Liver (tissue), 9 donors: ENCODE measurements around the gene MPND. TPM values are rescaled to one million over a fixed set of nuclear protein-coding genes. Genes with fewer than 3 reads are reported as not detected.

Experiments
- DNase-seq: peaks from one replicate; pipeline ENCODE4 v3.0.0-alpha.2; 2017; ENCODE audit warnings: low spot score
- H3K27ac ChIP-seq, 2 donors: one replicate each; pipeline ENCODE4 v1.7.0; 2013; ENCODE audit warnings: inconsistent platforms in 2 of 2, low read length in 2 of 2, control low read depth in 1 of 2, low read depth in 1 of 2, mild to moderate bottlenecking in 1 of 2
- H3K27me3 ChIP-seq, 4 donors: one replicate each; pipeline versions ENCODE4 v1.6.1 to v1.7.0; 2013; ENCODE audit warnings: low read length in 3 of 4, inconsistent platforms in 1 of 4, mild to moderate bottlenecking in 1 of 4, moderate library complexity in 1 of 4; ENCODE audit not compliant: control insufficient read depth in 4 of 4, insufficient read depth in 4 of 4
- H3K36me3 ChIP-seq, 4 donors: one replicate each; pipeline versions ENCODE4 v1.6.1 to v1.7.0; 2013; ENCODE audit warnings: low read length in 3 of 4, mild to moderate bottlenecking in 3 of 4, low read depth in 1 of 4, moderate library complexity in 1 of 4; ENCODE audit not compliant: control insufficient read depth in 4 of 4, insufficient read depth in 3 of 4
- H3K4me1 ChIP-seq, 4 donors: one replicate each; pipeline versions ENCODE4 v1.6.1 to v1.7.0; 2013; ENCODE audit warnings: low read length in 3 of 4, mild to moderate bottlenecking in 3 of 4, moderate library complexity in 1 of 4; ENCODE audit not compliant: control insufficient read depth in 4 of 4, insufficient read depth in 4 of 4
- H3K4me3 ChIP-seq, 3 donors: one replicate each; pipeline versions ENCODE4 v1.6.1 to v1.7.0; 2013; ENCODE audit warnings: low read length in 3 of 3, control low read depth in 1 of 3, low read depth in 1 of 3, mild to moderate bottlenecking in 1 of 3
- H3K9ac ChIP-seq, 2 donors: one replicate each; pipeline ENCODE4 v1.7.0; 2013; ENCODE audit warnings: low read length in 2 of 2, mild to moderate bottlenecking in 2 of 2, moderate library complexity in 2 of 2, control low read depth in 1 of 2, low read depth in 1 of 2
- H3K9me3 ChIP-seq, 4 donors: one replicate each; pipeline versions ENCODE4 v1.6.1 to v1.7.0; 2013; ENCODE audit warnings: low read length in 3 of 4; ENCODE audit not compliant: control insufficient read depth in 4 of 4
- ATF3 ChIP-seq: IDR thresholded peaks from 2 replicates; pipeline ENCODE4 v1.6.1; 2016; ENCODE audit warnings: antibody characterized with exemption
- EGR1 ChIP-seq, 2 donors: IDR thresholded peaks; 2 replicates each; pipeline ENCODE4 v1.6.1; 2016 to 2018; ENCODE audit warnings: antibody characterized with exemption in 2 of 2, low read depth in 2 of 2
- FOXA1 ChIP-seq: IDR thresholded peaks from 2 replicates; pipeline ENCODE4 v1.6.1; 2016; ENCODE audit warnings: antibody characterized with exemption
- FOXA2 ChIP-seq: IDR thresholded peaks from 2 replicates; pipeline ENCODE4 v1.6.1; 2016; ENCODE audit warnings: antibody characterized with exemption
- GABPA ChIP-seq, 2 donors: IDR thresholded peaks in 1 of 2; conservative IDR thresholded peaks in 1 of 2; 2 replicates each; pipeline ENCODE4 v1.6.1; 2016; ENCODE audit warnings: antibody characterized with exemption in 2 of 2, mild to moderate bottlenecking in 1 of 2, moderate library complexity in 1 of 2
- HNF4A ChIP-seq, 2 donors: conservative IDR thresholded peaks; 2 replicates each; pipeline ENCODE4 v1.6.1; 2016; ENCODE audit warnings: antibody characterized with exemption in 2 of 2, mild to moderate bottlenecking in 2 of 2
- HNF4G ChIP-seq: IDR thresholded peaks from 2 replicates; pipeline ENCODE4 v1.6.1; 2016; ENCODE audit warnings: antibody characterized with exemption
- JUND ChIP-seq, 2 donors: IDR thresholded peaks; 2 replicates each; pipeline ENCODE4 v1.6.1; 2016; ENCODE audit warnings: antibody characterized with exemption in 2 of 2
- NR2F2 ChIP-seq: IDR thresholded peaks from 2 replicates; pipeline ENCODE4 v1.6.1; 2016; ENCODE audit warnings: antibody characterized with exemption
- RAD21 ChIP-seq, 2 donors: IDR thresholded peaks; 2 replicates each; pipeline ENCODE4 v1.6.1; 2016; ENCODE audit warnings: antibody characterized with exemption in 2 of 2, mild to moderate bottlenecking in 2 of 2
- RXRA ChIP-seq, 2 donors: IDR thresholded peaks; 2 replicates each; pipeline ENCODE4 v1.6.1; 2017 to 2018; ENCODE audit warnings: antibody characterized with exemption in 2 of 2, mild to moderate bottlenecking in 1 of 2
- SP1 ChIP-seq: IDR thresholded peaks from 2 replicates; pipeline ENCODE4 v1.6.1; 2018; ENCODE audit warnings: antibody characterized with exemption, mild to moderate bottlenecking
- ZBTB33 ChIP-seq: IDR thresholded peaks from 2 replicates; pipeline ENCODE4 v1.6.1; 2016; ENCODE audit warnings: antibody characterized with exemption
- WGBS: extraction: QIAGEN DNeasy Blood & Tissue Kit; methylation state at CpG from one replicate; pipeline ENCODE4 v1.1.7; 2013; 5-methylcytosine and 5-hydroxymethylcytosine counted together
- polyA plus RNA-seq, 2 donors: library from polyadenylated mRNA; stranded (reverse) in 1 of 2; unstranded in 1 of 2; fragments of 200-250 nt in 1 of 2; fragments of >200 nt in 1 of 2; fragmentation: Nextera tagmentation in 1 of 2; extraction: Ambion mirVana in 1 of 2; gene quantifications; one replicate each; pipeline versions ENCODE4 v1.2.1 to v1.2.3, GENCODE V29; 2013 to 2015
- total RNA-seq, 2 donors: library from RNA; depleted of rRNA; stranded (reverse); fragments of >200 nt; gene quantifications; one replicate each; pipeline ENCODE4 v1.2.3, GENCODE V29; 2014
- TF ChIP-seq, protein P1 (sequence below): IDR thresholded peaks from 2 replicates; pipeline ENCODE4 v1.6.1; 2016; ENCODE audit warnings: antibody characterized with exemption, mild to moderate bottlenecking
- TF ChIP-seq, protein P2 (sequence below): IDR thresholded peaks from 2 replicates; pipeline ENCODE4 v1.6.1; 2016; ENCODE audit warnings: antibody characterized with exemption
- TF ChIP-seq, protein P3 (sequence below): fragments of 150-350 bp; IDR thresholded peaks from 2 replicates; pipeline ENCODE4 v1.5.1; 2017; ENCODE audit warnings: improper control_type of control experiment, low read depth, low read length; ENCODE audit not compliant: missing input control
- donor health status: healthy.
- donor health status: healthy.
- donor health status: healthy.
- donor health status: healthy.
- donor health status: healthy.

MPND gene
- total and polyA plus RNA-seq, 4 donors = 4.7 to 9.9 (median 9.2) TPM

DNA sequence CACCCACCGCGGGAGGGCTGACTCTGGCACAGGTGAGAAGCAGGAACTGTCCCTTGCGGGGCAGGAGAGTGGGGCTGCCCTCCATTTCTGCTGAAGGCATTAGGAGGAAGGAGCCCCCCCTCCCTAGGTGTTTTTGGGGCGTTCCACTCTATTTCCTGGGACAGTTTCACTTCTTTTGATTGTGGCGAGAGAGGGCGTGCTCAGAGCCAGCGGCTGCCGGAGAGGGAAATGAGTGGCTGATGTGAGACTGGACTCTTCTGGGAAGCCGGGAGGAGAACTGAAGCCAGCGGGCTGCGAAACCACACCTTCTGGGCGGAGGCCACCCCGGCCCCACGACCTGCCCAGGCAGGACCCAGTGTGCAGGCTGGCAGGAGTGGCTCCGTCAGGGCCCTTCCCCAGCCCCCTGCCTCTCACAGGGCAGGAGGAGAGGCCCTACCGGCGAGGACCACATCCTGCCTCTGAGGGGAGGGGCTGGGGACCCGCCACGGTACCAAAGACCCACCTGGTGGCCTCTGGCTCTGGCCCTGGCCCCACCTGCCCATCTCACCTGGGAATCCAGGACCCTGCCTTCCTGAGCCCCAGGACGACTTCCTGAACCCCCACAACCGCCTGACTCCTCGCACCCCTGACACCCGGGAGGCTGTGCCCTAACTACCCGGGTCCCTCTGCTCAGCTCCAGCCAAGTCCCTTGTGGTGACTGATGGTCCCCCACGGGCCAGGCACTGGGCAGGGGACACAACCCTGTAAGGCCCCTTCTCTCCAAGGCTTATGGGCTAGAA lies 25.9 kb downstream of the MPND start:
- H3K9ac ChIP-seq = no peak overlapping the region

DNA sequence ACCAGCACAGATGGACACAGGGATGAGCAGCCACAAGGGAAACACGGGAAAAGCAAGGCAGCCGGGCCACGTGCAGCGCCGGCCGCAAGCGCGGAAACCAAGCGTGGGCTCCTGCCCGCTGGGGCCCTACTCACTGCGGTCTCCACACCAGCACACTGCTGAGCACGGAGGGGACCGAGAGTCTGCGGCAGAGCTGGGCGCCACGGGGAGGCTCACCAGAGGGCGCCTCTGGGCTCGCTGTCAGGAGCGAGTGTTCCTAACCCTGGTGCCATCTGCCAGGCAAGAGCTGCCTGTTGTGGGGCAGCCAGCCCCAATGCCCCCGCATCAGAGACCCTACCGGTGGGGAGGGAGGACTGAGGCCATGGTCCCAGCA lies 26.5 kb downstream of the MPND start:
- Histone ChIP-seq H3K36me3 (peaks cover 3 to 17% (median 11%) of the 10 kb centered on the region in 4 donors), H3K27ac (peak overlapping the region; percentile 51 to 69), H3K27me3 (no peaks in the 10 kb centered on the region), H3K9ac (no peak overlapping the region), H3K4me3 (no peak overlapping the region), H3K9me3 (no peaks in the 10 kb centered on the region), H3K4me1 (peaks cover 18 to 65% (median 40%) of the 10 kb centered on the region in 4 donors)
- peak; percentile 74 for DNase-seq
- WGBS = 67% methylated on average over 21 of the region's 21 CpGs
- TF ChIP-seq, protein P1, sequence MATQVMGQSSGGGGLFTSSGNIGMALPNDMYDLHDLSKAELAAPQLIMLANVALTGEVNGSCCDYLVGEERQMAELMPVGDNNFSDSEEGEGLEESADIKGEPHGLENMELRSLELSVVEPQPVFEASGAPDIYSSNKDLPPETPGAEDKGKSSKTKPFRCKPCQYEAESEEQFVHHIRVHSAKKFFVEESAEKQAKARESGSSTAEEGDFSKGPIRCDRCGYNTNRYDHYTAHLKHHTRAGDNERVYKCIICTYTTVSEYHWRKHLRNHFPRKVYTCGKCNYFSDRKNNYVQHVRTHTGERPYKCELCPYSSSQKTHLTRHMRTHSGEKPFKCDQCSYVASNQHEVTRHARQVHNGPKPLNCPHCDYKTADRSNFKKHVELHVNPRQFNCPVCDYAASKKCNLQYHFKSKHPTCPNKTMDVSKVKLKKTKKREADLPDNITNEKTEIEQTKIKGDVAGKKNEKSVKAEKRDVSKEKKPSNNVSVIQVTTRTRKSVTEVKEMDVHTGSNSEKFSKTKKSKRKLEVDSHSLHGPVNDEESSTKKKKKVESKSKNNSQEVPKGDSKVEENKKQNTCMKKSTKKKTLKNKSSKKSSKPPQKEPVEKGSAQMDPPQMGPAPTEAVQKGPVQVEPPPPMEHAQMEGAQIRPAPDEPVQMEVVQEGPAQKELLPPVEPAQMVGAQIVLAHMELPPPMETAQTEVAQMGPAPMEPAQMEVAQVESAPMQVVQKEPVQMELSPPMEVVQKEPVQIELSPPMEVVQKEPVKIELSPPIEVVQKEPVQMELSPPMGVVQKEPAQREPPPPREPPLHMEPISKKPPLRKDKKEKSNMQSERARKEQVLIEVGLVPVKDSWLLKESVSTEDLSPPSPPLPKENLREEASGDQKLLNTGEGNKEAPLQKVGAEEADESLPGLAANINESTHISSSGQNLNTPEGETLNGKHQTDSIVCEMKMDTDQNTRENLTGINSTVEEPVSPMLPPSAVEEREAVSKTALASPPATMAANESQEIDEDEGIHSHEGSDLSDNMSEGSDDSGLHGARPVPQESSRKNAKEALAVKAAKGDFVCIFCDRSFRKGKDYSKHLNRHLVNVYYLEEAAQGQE = no peak
- TF ChIP-seq RAD21 (IDR thresholded peaks at IDR 0.05) (peak in 1 of 2 donors; percentile 55), NR2F2 (no peak), ATF3 (no peak), JUND (IDR thresholded peaks at IDR 0.05) (no peak), HNF4G (no peak), FOXA2 (no peak), GABPA (IDR thresholded peaks at IDR 0.05 in 1 of 2, conservative IDR thresholded peaks at IDR 0.05 in 1 of 2) (no peak), RXRA (IDR thresholded peaks at IDR 0.05) (no peak)
- TF ChIP-seq, protein P2, sequence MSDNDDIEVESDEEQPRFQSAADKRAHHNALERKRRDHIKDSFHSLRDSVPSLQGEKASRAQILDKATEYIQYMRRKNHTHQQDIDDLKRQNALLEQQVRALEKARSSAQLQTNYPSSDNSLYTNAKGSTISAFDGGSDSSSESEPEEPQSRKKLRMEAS = no peak

More for the DNA sequence above, 25.9 kb downstream of the MPND start:
- Histone ChIP-seq H3K4me3 (no peak overlapping the region), H3K27me3 (no peaks in the 10 kb centered on the region), H3K9me3 (no peaks in the 10 kb centered on the region), H3K27ac (peak overlapping the region; percentile 51 to 69), H3K36me3 (peaks cover 4 to 18% (median 11%) of the 10 kb centered on the region in 4 donors), H3K4me1 (peaks cover 12 to 60% (median 35%) of the 10 kb centered on the region in 4 donors)
- peak; percentile 64 for DNase-seq
- TF ChIP-seq HNF4A (conservative IDR thresholded peaks at IDR 0.05) (no peak), ATF3 (no peak), FOXA1 (no peak), FOXA2 (no peak), RXRA (IDR thresholded peaks at IDR 0.05) (no peak), ZBTB33 (no peak), RAD21 (IDR thresholded peaks at IDR 0.05) (no peak), JUND (IDR thresholded peaks at IDR 0.05) (no peak), SP1 (no peak), EGR1 (IDR thresholded peaks at IDR 0.05; ENCODE audit: low read depth in 2 of 2) (no peak)
- TF ChIP-seq, protein P3, sequence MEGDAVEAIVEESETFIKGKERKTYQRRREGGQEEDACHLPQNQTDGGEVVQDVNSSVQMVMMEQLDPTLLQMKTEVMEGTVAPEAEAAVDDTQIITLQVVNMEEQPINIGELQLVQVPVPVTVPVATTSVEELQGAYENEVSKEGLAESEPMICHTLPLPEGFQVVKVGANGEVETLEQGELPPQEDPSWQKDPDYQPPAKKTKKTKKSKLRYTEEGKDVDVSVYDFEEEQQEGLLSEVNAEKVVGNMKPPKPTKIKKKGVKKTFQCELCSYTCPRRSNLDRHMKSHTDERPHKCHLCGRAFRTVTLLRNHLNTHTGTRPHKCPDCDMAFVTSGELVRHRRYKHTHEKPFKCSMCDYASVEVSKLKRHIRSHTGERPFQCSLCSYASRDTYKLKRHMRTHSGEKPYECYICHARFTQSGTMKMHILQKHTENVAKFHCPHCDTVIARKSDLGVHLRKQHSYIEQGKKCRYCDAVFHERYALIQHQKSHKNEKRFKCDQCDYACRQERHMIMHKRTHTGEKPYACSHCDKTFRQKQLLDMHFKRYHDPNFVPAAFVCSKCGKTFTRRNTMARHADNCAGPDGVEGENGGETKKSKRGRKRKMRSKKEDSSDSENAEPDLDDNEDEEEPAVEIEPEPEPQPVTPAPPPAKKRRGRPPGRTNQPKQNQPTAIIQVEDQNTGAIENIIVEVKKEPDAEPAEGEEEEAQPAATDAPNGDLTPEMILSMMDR = no peak
- TF ChIP-seq, protein P2 = no peak
- WGBS = 55% methylated on average over 25 of the region's 25 CpGs
